ENCODE data around the gene RUFY1.

GRCh38 chr5:179601871-179602625 is 51.7 kb downstream of the RUFY1 start:
- TF ChIP-seq POLR2AphosphoS5 (IDR thresholded peaks at IDR 0.05; ENCODE audit: low read depth, low read length): no peak
- TF ChIP-seq POLR2A (IDR thresholded peaks at IDR 0.05; ENCODE audit: low read depth, low read length): no peak
